Measurements from ENCODE around the gene NCKAP5.

DNA sequence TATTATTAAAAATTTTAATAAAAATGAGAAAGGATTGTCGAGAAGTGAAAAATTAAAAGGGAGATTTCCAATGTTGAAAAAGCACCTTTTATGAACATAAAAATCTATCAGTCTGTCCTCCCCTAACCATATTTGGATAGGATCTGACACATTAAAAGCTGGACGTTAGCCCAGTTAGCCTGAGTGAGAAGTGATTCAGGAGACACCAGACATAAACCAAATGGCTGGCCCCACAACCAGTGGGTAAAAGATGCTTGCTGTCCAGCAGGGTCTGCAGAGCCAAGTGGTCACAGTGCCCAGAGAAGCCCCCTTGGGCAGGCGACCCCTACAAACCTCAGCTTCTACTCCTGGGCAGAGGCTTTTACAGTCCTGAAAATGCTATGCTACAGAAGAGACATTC lies 644.5 kb downstream of the NCKAP5 start:
- TF ChIP-seq CTCF (IDR thresholded peaks at IDR 0.05; ENCODE audit: low read depth, low read length, missing input control) (no peak), SP1 (IDR thresholded peaks at IDR 0.05) (no peak), TAF1 (conservative IDR thresholded peaks at IDR 0.05) (no peak)
- TF ChIP-seq, protein P1, sequence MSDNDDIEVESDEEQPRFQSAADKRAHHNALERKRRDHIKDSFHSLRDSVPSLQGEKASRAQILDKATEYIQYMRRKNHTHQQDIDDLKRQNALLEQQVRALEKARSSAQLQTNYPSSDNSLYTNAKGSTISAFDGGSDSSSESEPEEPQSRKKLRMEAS (IDR thresholded peaks at IDR 0.05), result no peak
